ENCODE measurements around the gene ST7. TPM values are rescaled to one million over a fixed set of nuclear protein-coding genes. Genes with fewer than 3 reads are reported as not detected.

ST7 gene
- polyA plus RNA-seq, 1 donor from 2014 or later, result 4.4 TPM

- Mint-ChIP-seq H3K4me1 (peaks cover 0 to 2% (median 0%) of the 10 kb centered on the region in 3 donors), H3K27ac (no peak overlapping the region), H3K4me3 (no peak overlapping the region), H3K27me3 (no peaks in the 10 kb centered on the region), H3K36me3 (no peaks in the 10 kb centered on the region), H3K9me3 (no peaks in the 10 kb centered on the region)
These were observed 237.6 kb downstream of the ST7 start for GRCh38 chr7:117190746-117191435.

GRCh38 chr7:117192108-117192507 lies 238.8 kb downstream of the ST7 start:
- H3K9me3 Mint-ChIP-seq, result no peaks in the 10 kb centered on the region
- no peaks in the 10 kb centered on the region for H3K36me3 Mint-ChIP-seq
- H3K27ac Mint-ChIP-seq, result no peak overlapping the region
- H3K27me3 Mint-ChIP-seq, result no peaks in the 10 kb centered on the region
- peaks cover 0 to 2% (median 0%) of the 10 kb centered on the region in 3 donors for H3K4me1 Mint-ChIP-seq
- H3K4me3 Mint-ChIP-seq, result no peak overlapping the region

GRCh38 chr7:117193564-117193963 lies 240.3 kb downstream of the ST7 start:
- H3K4me1 Mint-ChIP-seq, result peaks cover 0 to 2% (median 0%) of the 10 kb centered on the region in 3 donors
- no peak overlapping the region for H3K4me3 Mint-ChIP-seq
- no peak overlapping the region for H3K27ac Mint-ChIP-seq
- no peaks in the 10 kb centered on the region for H3K27me3 Mint-ChIP-seq
- no peaks in the 10 kb centered on the region for H3K36me3 Mint-ChIP-seq
- H3K9me3 Mint-ChIP-seq, result no peaks in the 10 kb centered on the region

GRCh38 chr7:117194445-117194844 lies 241.1 kb downstream of the ST7 start:
- Mint-ChIP-seq H3K4me3 (no peak overlapping the region), H3K36me3 (peaks cover 3% of the 10 kb centered on the region), H3K27me3 (no peaks in the 10 kb centered on the region), H3K4me1 (peaks cover 0 to 2% (median 0%) of the 10 kb centered on the region in 3 donors), H3K27ac (no peak overlapping the region), H3K9me3 (no peaks in the 10 kb centered on the region)

GRCh38 chr7:117195361-117196029 lies 242.2 kb downstream of the ST7 start:
- Mint-ChIP-seq H3K27ac (no peak overlapping the region), H3K4me1 (peaks cover 0 to 2% (median 0%) of the 10 kb centered on the region in 3 donors), H3K9me3 (no peaks in the 10 kb centered on the region), H3K27me3 (no peaks in the 10 kb centered on the region), H3K36me3 (peaks cover 3% of the 10 kb centered on the region), H3K4me3 (no peak overlapping the region)

- Mint-ChIP-seq H3K36me3 (peaks cover 8% of the 10 kb centered on the region), H3K27me3 (no peaks in the 10 kb centered on the region), H3K4me1 (no peaks in the 10 kb centered on the region), H3K9me3 (no peaks in the 10 kb centered on the region), H3K27ac (no peak overlapping the region), H3K4me3 (no peak overlapping the region)
These were observed 246.8 kb downstream of the ST7 start for GRCh38 chr7:117200132-117200531.

GRCh38 chr7:117200786-117201458 lies 247.6 kb downstream of the ST7 start:
- Mint-ChIP-seq H3K4me3 (no peak overlapping the region), H3K4me1 (no peaks in the 10 kb centered on the region), H3K27ac (no peak overlapping the region), H3K36me3 (peaks cover 8% of the 10 kb centered on the region), H3K9me3 (no peaks in the 10 kb centered on the region), H3K27me3 (no peaks in the 10 kb centered on the region)

- Mint-ChIP-seq H3K36me3 (peaks cover 8% of the 10 kb centered on the region), H3K4me3 (no peak overlapping the region), H3K4me1 (no peaks in the 10 kb centered on the region), H3K9me3 (no peaks in the 10 kb centered on the region), H3K27me3 (no peaks in the 10 kb centered on the region), H3K27ac (no peak overlapping the region)
These were observed 249.2 kb downstream of the ST7 start for GRCh38 chr7:117202511-117202910.

GRCh38 chr7:117203205-117203604 lies 249.9 kb downstream of the ST7 start:
- no peaks in the 10 kb centered on the region for H3K9me3 Mint-ChIP-seq
- no peaks in the 10 kb centered on the region for H3K4me1 Mint-ChIP-seq
- H3K27ac Mint-ChIP-seq, result no peak overlapping the region
- no peak overlapping the region for H3K4me3 Mint-ChIP-seq
- no peaks in the 10 kb centered on the region for H3K27me3 Mint-ChIP-seq
- H3K36me3 Mint-ChIP-seq, result peaks cover 8% of the 10 kb centered on the region

GRCh38 chr7:117205873-117206272 lies 252.6 kb downstream of the ST7 start:
- no peak overlapping the region for H3K4me3 Mint-ChIP-seq
- no peaks in the 10 kb centered on the region for H3K27me3 Mint-ChIP-seq
- H3K36me3 Mint-ChIP-seq, result peaks cover 5% of the 10 kb centered on the region
- H3K27ac Mint-ChIP-seq, result no peak overlapping the region
- H3K4me1 Mint-ChIP-seq, result no peaks in the 10 kb centered on the region
- no peaks in the 10 kb centered on the region for H3K9me3 Mint-ChIP-seq

- H3K36me3 Mint-ChIP-seq, result peaks cover 2% of the 10 kb centered on the region
- no peak overlapping the region for H3K27ac Mint-ChIP-seq
- H3K9me3 Mint-ChIP-seq, result no peaks in the 10 kb centered on the region
These were observed 255.0 kb downstream of the ST7 start for GRCh38 chr7:117208257-117208656.

GRCh38 chr7:117210397-117210796 lies 257.1 kb downstream of the ST7 start:
- H3K36me3 Mint-ChIP-seq, result no peaks in the 10 kb centered on the region
- no peaks in the 10 kb centered on the region for H3K27me3 Mint-ChIP-seq
- no peak overlapping the region for H3K4me3 Mint-ChIP-seq
- H3K9me3 Mint-ChIP-seq, result no peaks in the 10 kb centered on the region
- peaks cover 0 to 2% (median 0%) of the 10 kb centered on the region in 3 donors for H3K4me1 Mint-ChIP-seq
- H3K27ac Mint-ChIP-seq, result no peak overlapping the region

More at GRCh38 chr7:117208257-117208656, 255.0 kb downstream of the ST7 start:
- Mint-ChIP-seq H3K4me1 (peaks cover 0 to 2% (median 0%) of the 10 kb centered on the region in 3 donors), H3K27me3 (no peaks in the 10 kb centered on the region), H3K4me3 (no peak overlapping the region)

GRCh38 chr7:117210908-117211307 lies 257.6 kb downstream of the ST7 start:
- Mint-ChIP-seq H3K27me3 (no peaks in the 10 kb centered on the region), H3K4me3 (no peak overlapping the region), H3K9me3 (no peaks in the 10 kb centered on the region), H3K36me3 (no peaks in the 10 kb centered on the region), H3K27ac (no peak overlapping the region), H3K4me1 (peaks cover 0 to 2% (median 0%) of the 10 kb centered on the region in 3 donors)

- Mint-ChIP-seq H3K4me1 (peaks cover 0 to 2% (median 0%) of the 10 kb centered on the region in 3 donors), H3K27ac (no peak overlapping the region), H3K4me3 (no peak overlapping the region), H3K36me3 (no peaks in the 10 kb centered on the region), H3K9me3 (no peaks in the 10 kb centered on the region), H3K27me3 (no peaks in the 10 kb centered on the region)
These were observed 258.3 kb downstream of the ST7 start for GRCh38 chr7:117211614-117212013.
